Heart left ventricle (tissue), 16 donors: Measurements from ENCODE around the gene AP5B1. TPM values are rescaled to one million over a fixed set of nuclear protein-coding genes. Genes with fewer than 3 reads are reported as not detected.

ENCODE experiments used
- ATAC-seq, 4 donors: fragments of 200-7000 bp; cut with Tn5 transposase; one replicate each; pipeline ENCODE4 v1.9.1; 2020 to 2022; ENCODE audit warnings: moderate library complexity in 4 of 4, mild to moderate bottlenecking in 3 of 4, moderate number of reproducible peaks in 1 of 4
- DNase-seq, 5 donors: peaks; one replicate each; pipeline ENCODE4 v3.0.0-alpha.2; 2020
- H3K27ac ChIP-seq, 12 donors: fragments of 200-600 bp; sonication (generic) in 4 of 12; one replicate each; pipeline versions ENCODE4 v1.5.0 to v1.8.0; 2016 to 2022; ENCODE audit warnings: mild to moderate bottlenecking in 2 of 12
- H3K27me3 ChIP-seq, 9 donors: fragments of 200-600 bp; sonication (generic) in 2 of 9; one replicate each; pipeline versions ENCODE4 v1.5.1 to v1.8.0; 2016 to 2022; ENCODE audit warnings: mild to moderate bottlenecking in 3 of 9
- H3K36me3 ChIP-seq, 9 donors: fragments of 200-600 bp; sonication (generic) in 2 of 9; one replicate each; pipeline versions ENCODE4 v1.5.0 to v1.8.0; 2018 to 2022; ENCODE audit warnings: mild to moderate bottlenecking in 2 of 9
- H3K4me1 ChIP-seq, 12 donors: fragments of 200-600 bp; sonication (generic) in 4 of 12; one replicate each; pipeline versions ENCODE4 v1.5.0 to v1.8.0; 2016 to 2022; ENCODE audit warnings: mild to moderate bottlenecking in 3 of 12
- H3K4me3 ChIP-seq, 12 donors: fragments of 200-600 bp; sonication (generic) in 4 of 12; one replicate each; pipeline versions ENCODE4 v1.5.0 to v1.8.0; 2017 to 2022; ENCODE audit warnings: mild to moderate bottlenecking in 9 of 12, moderate library complexity in 4 of 12
- H3K9me3 ChIP-seq, 12 donors: fragments of 200-600 bp; sonication (generic) in 4 of 12; one replicate each; pipeline versions ENCODE4 v1.5.0 to v1.8.0; 2016 to 2022; ENCODE audit warnings: mild to moderate bottlenecking in 1 of 12
- POLR2A ChIP-seq, 2 donors: fragments of 450-650 bp; IDR thresholded peaks; one replicate each; pipeline ENCODE4 v1.6.1; 2017; ENCODE audit warnings: antibody characterized with exemption in 2 of 2, mild to moderate bottlenecking in 2 of 2, moderate library complexity in 2 of 2
- WGBS, 4 donors: extraction: QIAGEN DNeasy Blood & Tissue Kit in 2 of 4; methylation state at CpG; one replicate each; pipeline versions ENCODE4 v1.1.5 to v1.1.7; 2013 to 2018; 5-methylcytosine and 5-hydroxymethylcytosine counted together
- intact Hi-C, 10 donors: fragments of 100-400 bp; cut with DNase I; formaldehyde crosslinking; loops; one replicate each; pipeline versions ENCODE4 v1.11.1 to v1.14.2; 2022
- polyA plus RNA-seq, 2 donors: library from polyadenylated mRNA; stranded (reverse); fragments of 200-250 nt; gene quantifications; one replicate each; pipeline ENCODE4 v1.2.3, GENCODE V29; 2013
- total RNA-seq, 9 donors: library from RNA; depleted of rRNA in 2 of 9; stranded (reverse); fragments of >200 nt in 2 of 9; fragmentation: NEBNext Ultra II Directional in 3 of 9; extraction: Animal tissue kit (Norgen Biotek cat#: 25700) in 3 of 9; gene quantifications; one replicate each; pipeline versions ENCODE4 v1.1.0 to v1.2.4, GENCODE V29; 2016 to 2023
- TF ChIP-seq, protein P1 (sequence below), 12 donors: fragments of 200-600 bp; sonication (generic) in 4 of 12; IDR thresholded peaks; one replicate each; pipeline versions ENCODE4 v1.5.0 to v1.8.0; 2018 to 2022; ENCODE audit warnings: antibody characterized with exemption in 12 of 12, mild to moderate bottlenecking in 5 of 12
- donor health status: ischemic (EF 13 %, LVEDD 7.1; RV severe dilation, severe dysfunction).
- donor health status: healthy with polysubstance abuse.
- donor health status: DM: no; HTN: yes; CAD: no.
- donor health status: DM: no; HTN: no; CAD: no.
- donor health status: ischemic (EF 25% LVEDD 6.9; RV normal size, moderate dysfunction).
- donor health status: ischemic (EF 25% LVEDD 5.7; RV mildly dilated, moderate dysfunction).
- donor health status: healthy.
- donor health status: DM: yes; HTN: yes; CAD: no.
- donor health status: ischemic (EF 35%, LVEDD 5.7; RV mildly dilated, moderate dysfunction).
- donor health status: nonischemic (EF 11% LVEDD 7.7; RV severe dilation, severe dysfunction).
- donor health status: DM: yes; HTN: yes; CAD: no.
- donor health status: PGD.
- donor health status: ischemic (EF 29% LVEDD 5.4; RV normal size, mild dysfunction).
- donor health status: nonischemic (EF 23%, LVEDD 6.1; RV moderate dilation, normal function).

The AP5B1 gene
- total and polyA plus RNA-seq, 11 donors, result 4.4 to 17.7 (median 8.7) TPM

DNA sequence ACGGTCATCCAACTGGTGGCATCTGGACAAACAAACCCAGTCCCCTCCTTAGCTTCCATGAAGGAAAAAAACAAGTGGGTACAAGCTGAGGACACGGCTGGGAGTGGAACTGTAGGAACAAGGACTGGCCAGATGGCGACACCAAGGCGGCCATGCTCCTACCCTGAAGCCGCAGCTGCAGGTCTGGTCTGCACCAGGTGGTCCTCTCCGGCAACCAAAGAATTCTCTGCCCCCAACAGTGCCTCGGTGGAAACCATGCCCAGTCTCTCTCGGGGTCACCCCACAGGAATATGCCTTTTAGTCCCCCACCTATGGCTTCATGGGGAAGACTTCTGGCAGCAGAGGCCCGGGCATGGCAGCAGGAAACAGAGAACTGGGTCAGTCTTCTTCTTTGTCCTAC is 28.7 kb upstream of the AP5B1 start:
- 77 to 85% (median 84%) methylated on average over 7 to 9 of the region's 9 CpGs for WGBS, 4 donors
- Histone ChIP-seq H3K9me3 (no peaks in the 10 kb centered on the region), H3K36me3 (no peaks in the 10 kb centered on the region), H3K4me1 (peaks cover 0 to 15% (median 0%) of the 10 kb centered on the region in 12 donors), H3K4me3 (no peak overlapping the region), H3K27me3 (peaks cover 0 to 29% (median 10%) of the 10 kb centered on the region in 9 donors), H3K27ac (no peak overlapping the region)
- TF ChIP-seq, protein P1, sequence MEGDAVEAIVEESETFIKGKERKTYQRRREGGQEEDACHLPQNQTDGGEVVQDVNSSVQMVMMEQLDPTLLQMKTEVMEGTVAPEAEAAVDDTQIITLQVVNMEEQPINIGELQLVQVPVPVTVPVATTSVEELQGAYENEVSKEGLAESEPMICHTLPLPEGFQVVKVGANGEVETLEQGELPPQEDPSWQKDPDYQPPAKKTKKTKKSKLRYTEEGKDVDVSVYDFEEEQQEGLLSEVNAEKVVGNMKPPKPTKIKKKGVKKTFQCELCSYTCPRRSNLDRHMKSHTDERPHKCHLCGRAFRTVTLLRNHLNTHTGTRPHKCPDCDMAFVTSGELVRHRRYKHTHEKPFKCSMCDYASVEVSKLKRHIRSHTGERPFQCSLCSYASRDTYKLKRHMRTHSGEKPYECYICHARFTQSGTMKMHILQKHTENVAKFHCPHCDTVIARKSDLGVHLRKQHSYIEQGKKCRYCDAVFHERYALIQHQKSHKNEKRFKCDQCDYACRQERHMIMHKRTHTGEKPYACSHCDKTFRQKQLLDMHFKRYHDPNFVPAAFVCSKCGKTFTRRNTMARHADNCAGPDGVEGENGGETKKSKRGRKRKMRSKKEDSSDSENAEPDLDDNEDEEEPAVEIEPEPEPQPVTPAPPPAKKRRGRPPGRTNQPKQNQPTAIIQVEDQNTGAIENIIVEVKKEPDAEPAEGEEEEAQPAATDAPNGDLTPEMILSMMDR (IDR thresholded peaks at IDR 0.05), result no peak
- TF ChIP-seq POLR2A (IDR thresholded peaks at IDR 0.05), result no peak
- ATAC-seq (no peak), DNase-seq (no peak)
- intact Hi-C loops, result no loop called here

GRCh38 chr11:65808744-65809341 is 28.1 kb upstream of the AP5B1 start:
- no peaks in the 10 kb centered on the region for H3K9me3 ChIP-seq
- TF ChIP-seq, protein P1 (IDR thresholded peaks at IDR 0.05), result no peak
- no peak for TF ChIP-seq POLR2A (IDR thresholded peaks at IDR 0.05)
- intact Hi-C loops, result no loop called here
- no peak overlapping the region for H3K4me3 ChIP-seq
- no peaks in the 10 kb centered on the region for H3K36me3 ChIP-seq
- no peak overlapping the region for H3K27ac ChIP-seq
- DNase-seq (no peak), ATAC-seq (no peak)
- H3K27me3 ChIP-seq, result peaks cover 0 to 35% (median 13%) of the 10 kb centered on the region in 9 donors
- H3K4me1 ChIP-seq, result peaks cover 0 to 10% (median 0%) of the 10 kb centered on the region in 12 donors
- WGBS, 4 donors, result 76 to 81% (median 78%) methylated on average over 20 of the region's 20 CpGs

GRCh38 chr11:65806979-65807378 is 26.2 kb upstream of the AP5B1 start:
- no peak for ATAC-seq

GRCh38 chr11:65803797-65804492 is 23.2 kb upstream of the AP5B1 start:
- no peak for ATAC-seq
- H3K4me3 ChIP-seq, result no peak overlapping the region
- no peaks in the 10 kb centered on the region for H3K36me3 ChIP-seq
- no peak overlapping the region for H3K27ac ChIP-seq
- no peaks in the 10 kb centered on the region for H3K4me1 ChIP-seq
- DNase-seq, result no peak
- intact Hi-C loops, result no loop called here
- no peaks in the 10 kb centered on the region for H3K9me3 ChIP-seq
- TF ChIP-seq POLR2A (IDR thresholded peaks at IDR 0.05), result no peak
- peaks cover 7 to 77% (median 29%) of the 10 kb centered on the region in 9 donors for H3K27me3 ChIP-seq
- 49 to 63% (median 60%) methylated on average over 16 to 21 of the region's 21 CpGs for WGBS, 4 donors

More at GRCh38 chr11:65806979-65807378, 26.2 kb upstream of the AP5B1 start:
- TF ChIP-seq POLR2A (IDR thresholded peaks at IDR 0.05), result no peak
- TF ChIP-seq, protein P1 (IDR thresholded peaks at IDR 0.05), result no peak
- H3K27me3 ChIP-seq, result peaks cover 4 to 54% (median 29%) of the 10 kb centered on the region in 9 donors
- no peaks in the 10 kb centered on the region for H3K36me3 ChIP-seq
- no peak overlapping the region for H3K4me3 ChIP-seq
- intact Hi-C loops, result no loop called here
- H3K27ac ChIP-seq, result no peak overlapping the region
- DNase-seq, result no peak
- WGBS, 4 donors, result 61 to 77% (median 71%) methylated on average over 6 of the region's 6 CpGs
- no peaks in the 10 kb centered on the region for H3K9me3 ChIP-seq
- H3K4me1 ChIP-seq, result peaks cover 0 to 5% (median 0%) of the 10 kb centered on the region in 12 donors
